ENCODE data around the gene LIPA. TPM values are rescaled to one million over a fixed set of nuclear protein-coding genes. Genes with fewer than 3 reads are reported as not detected.
A peak's percentile ranks its signal among the peaks of the same experiment; 100 is the strongest.

Gene LIPA
- total and polyA plus RNA-seq, 11 donors: 4.8 to 127 (median 18.8) TPM

DNA sequence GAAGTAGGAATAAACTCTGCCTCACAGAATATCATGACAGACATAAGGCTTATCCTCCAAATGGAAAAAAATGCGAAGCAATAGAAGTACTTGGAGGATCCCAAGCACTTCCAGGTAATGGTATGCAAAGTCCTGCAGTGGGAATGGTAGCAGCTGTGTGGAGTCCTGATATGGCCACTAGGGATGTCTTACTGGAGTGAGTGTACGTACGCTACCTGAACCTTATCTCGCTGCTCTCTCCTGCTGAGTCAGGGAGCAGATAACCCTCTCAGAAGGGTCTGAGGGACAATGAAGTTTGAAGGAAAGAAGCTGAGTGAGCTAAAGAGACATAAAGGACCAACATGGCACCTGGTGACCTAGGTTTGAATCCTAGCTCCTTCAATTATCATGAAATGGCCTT is 86.7 kb downstream of the LIPA start:
- H3K27ac ChIP-seq: no peak overlapping the region
- H3K4me1 ChIP-seq: peaks cover 0 to 21% (median 0%) of the 10 kb centered on the region in 12 donors
- no peaks in the 10 kb centered on the region for H3K36me3 ChIP-seq
- intact Hi-C loops (cut with DNase I): no loop called here
- TF ChIP-seq, protein P1, sequence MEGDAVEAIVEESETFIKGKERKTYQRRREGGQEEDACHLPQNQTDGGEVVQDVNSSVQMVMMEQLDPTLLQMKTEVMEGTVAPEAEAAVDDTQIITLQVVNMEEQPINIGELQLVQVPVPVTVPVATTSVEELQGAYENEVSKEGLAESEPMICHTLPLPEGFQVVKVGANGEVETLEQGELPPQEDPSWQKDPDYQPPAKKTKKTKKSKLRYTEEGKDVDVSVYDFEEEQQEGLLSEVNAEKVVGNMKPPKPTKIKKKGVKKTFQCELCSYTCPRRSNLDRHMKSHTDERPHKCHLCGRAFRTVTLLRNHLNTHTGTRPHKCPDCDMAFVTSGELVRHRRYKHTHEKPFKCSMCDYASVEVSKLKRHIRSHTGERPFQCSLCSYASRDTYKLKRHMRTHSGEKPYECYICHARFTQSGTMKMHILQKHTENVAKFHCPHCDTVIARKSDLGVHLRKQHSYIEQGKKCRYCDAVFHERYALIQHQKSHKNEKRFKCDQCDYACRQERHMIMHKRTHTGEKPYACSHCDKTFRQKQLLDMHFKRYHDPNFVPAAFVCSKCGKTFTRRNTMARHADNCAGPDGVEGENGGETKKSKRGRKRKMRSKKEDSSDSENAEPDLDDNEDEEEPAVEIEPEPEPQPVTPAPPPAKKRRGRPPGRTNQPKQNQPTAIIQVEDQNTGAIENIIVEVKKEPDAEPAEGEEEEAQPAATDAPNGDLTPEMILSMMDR (IDR thresholded peaks at IDR 0.05): no peak
- TF ChIP-seq POLR2A (IDR thresholded peaks at IDR 0.05): no peak
- H3K4me3 ChIP-seq: no peak overlapping the region
- no peaks in the 10 kb centered on the region for H3K9me3 ChIP-seq
- 66 to 90% (median 75%) methylated on average over 4 of the region's 4 CpGs for WGBS, 4 donors
- ATAC-seq: no peak
- no peak for DNase-seq
- no peaks in the 10 kb centered on the region for H3K27me3 ChIP-seq

DNA sequence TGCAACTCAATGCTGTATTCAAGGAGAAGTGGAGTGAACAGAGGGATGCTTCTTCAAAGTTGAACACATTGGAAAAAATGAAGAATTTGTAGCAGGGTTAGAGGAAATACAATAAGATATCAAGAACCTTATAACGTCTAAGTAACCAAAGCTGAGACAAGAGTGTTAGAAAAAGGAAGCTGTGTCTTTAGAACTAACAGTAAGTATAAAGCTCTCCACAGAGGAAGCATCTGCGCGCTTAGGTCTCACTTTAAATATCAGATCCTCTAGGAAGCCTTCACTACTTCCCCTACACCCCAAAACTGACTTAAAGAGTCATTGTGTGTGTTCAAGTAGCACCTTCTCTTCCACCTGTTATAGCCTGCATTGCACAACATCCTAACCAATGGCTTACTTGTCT is 87.5 kb downstream of the LIPA start:
- Histone ChIP-seq H3K4me3 (peak overlapping the region in 2 of 12 donors; percentile 20 to 22), H3K9me3 (no peaks in the 10 kb centered on the region), H3K36me3 (no peaks in the 10 kb centered on the region), H3K4me1 (peaks cover 0 to 21% (median 0%) of the 10 kb centered on the region in 12 donors), H3K27ac (peak overlapping the region in 3 of 12 donors; percentile 33 to 85 (median 43)), H3K27me3 (no peaks in the 10 kb centered on the region)
- ATAC-seq (peak in 1 of 4 donors; percentile 56), DNase-seq (no peak)
- no peak for TF ChIP-seq POLR2A (IDR thresholded peaks at IDR 0.05)
- TF ChIP-seq, protein P1 (IDR thresholded peaks at IDR 0.05): no peak
- intact Hi-C loops (cut with DNase I): no loop called here
- 76 to 87% (median 85%) methylated on average over 3 of the region's 3 CpGs for WGBS, 4 donors

Other genes starting within 250 kb of the LIPA start
- 1 to 10 TPM in 3 of 9 donors, under 1 TPM in 6; 0.28 to 3.5 (median 0.42) TPM for gene CH25H, start 44.5 kb downstream of the LIPA start, total RNA-seq
- gene CH25H, start 44.5 kb downstream of the LIPA start, polyA plus RNA-seq: under 1 TPM; 0.24 to 0.27 TPM
- 10 to 100 TPM in 3 of 9 donors, 1 to 10 TPM in 6; 2.3 to 30.2 (median 5.3) TPM for gene IFIT2, start 50.3 kb upstream of the LIPA start, total RNA-seq
- 1 to 10 TPM; 2.1 to 2.8 TPM for gene IFIT2, start 50.3 kb upstream of the LIPA start, polyA plus RNA-seq
- 100 to 1,000 TPM in 1 of 9 donors, 10 to 100 TPM in 4, 1 to 10 TPM in 4; 4.4 to 107 (median 12.1) TPM for gene IFIT3, start 76.2 kb upstream of the LIPA start, total RNA-seq
- gene IFIT3, start 76.2 kb upstream of the LIPA start, polyA plus RNA-seq: 1 to 10 TPM; 4.6 to 5.0 TPM
- gene IFIT1B, start 126.3 kb upstream of the LIPA start, total RNA-seq: under 1 TPM in 2 of 9 donors, not detected in 7; 0.24 to 0.25 TPM
- gene IFIT1B, start 126.3 kb upstream of the LIPA start, polyA plus RNA-seq: not detected
- gene IFIT1, start 140.8 kb upstream of the LIPA start, total RNA-seq: 10 to 100 TPM; 13.8 to 58.2 (median 25.6) TPM
- 10 to 100 TPM in 1 of 2 donors, 1 to 10 TPM in 1; 5.5 to 23.4 TPM for gene IFIT1, start 140.8 kb upstream of the LIPA start, polyA plus RNA-seq
- gene IFIT5, start 162.8 kb upstream of the LIPA start, total RNA-seq: 10 to 100 TPM in 6 of 9 donors, 1 to 10 TPM in 3; 5.4 to 21.0 (median 10.4) TPM
- gene IFIT5, start 162.8 kb upstream of the LIPA start, polyA plus RNA-seq: 1 to 10 TPM; 5.4 to 9.3 TPM